GM18870 (cell line): ENCODE results near the gene CBS.
"Not testable (repeated sequence)": the region's sequence is repeated elsewhere in the genome, so short reads cannot be mapped to it uniquely, and the experiment has no call there.

Source experiments
- ATAC-seq: cut with Tn5 transposase; IDR thresholded peaks from one replicate; pipeline ENCODE4 v1.9.1; 2021; ENCODE audit warnings: moderate library complexity; ENCODE audit not compliant: unreplicated experiment

CBS gene

GRCh38 chr21:43027846-43028731 is 47.5 kb downstream of the CBS start:
- ATAC-seq: no peak

- no peak for ATAC-seq
These were observed 49.9 kb downstream of the CBS start for GRCh38 chr21:43025636-43026180.

- ATAC-seq: no peak
These were observed 51.0 kb downstream of the CBS start for GRCh38 chr21:43024439-43025136.

- no peak for ATAC-seq
These were observed 52.5 kb downstream of the CBS start for GRCh38 chr21:43023175-43023574.

GRCh38 chr21:43021756-43022600 is 53.7 kb downstream of the CBS start:
- no peak for ATAC-seq

GRCh38 chr21:43021191-43021590 is 54.4 kb downstream of the CBS start:
- no peak for ATAC-seq

GRCh38 chr21:43020771-43021170 is 54.9 kb downstream of the CBS start:
- no peak for ATAC-seq

GRCh38 chr21:43020177-43020576 is 55.5 kb downstream of the CBS start:
- ATAC-seq: no peak

GRCh38 chr21:43018519-43018918 is 57.1 kb downstream of the CBS start:
- ATAC-seq: no peak

- no peak for ATAC-seq
These were observed 58.9 kb downstream of the CBS start for GRCh38 chr21:43016728-43017127.

GRCh38 chr21:43015906-43016540 is 59.6 kb downstream of the CBS start:
- ATAC-seq: no peak

GRCh38 chr21:43012596-43012995 is 63.0 kb downstream of the CBS start:
- ATAC-seq: no peak

- ATAC-seq: no peak
These were observed 68.8 kb downstream of the CBS start for GRCh38 chr21:43006874-43007208.

- not testable (repeated sequence) for ATAC-seq
These were observed 69.4 kb downstream of the CBS start for GRCh38 chr21:43006051-43006873.

GRCh38 chr21:43005635-43006034 is 70.0 kb downstream of the CBS start:
- no peak for ATAC-seq

GRCh38 chr21:43004926-43005325 is 70.7 kb downstream of the CBS start:
- ATAC-seq: no peak
